Epidermal melanocyte (primary cell): ENCODE results near the gene CEP83.
A peak's percentile ranks its signal among the peaks of the same experiment; 100 is the strongest.

Source experiments
- DNase-seq: peaks from one replicate; pipeline ENCODE4 v3.0.0; 2011; ENCODE audit warnings: low spot score; ENCODE audit not compliant: insufficient read length

CEP83 gene

DNA sequence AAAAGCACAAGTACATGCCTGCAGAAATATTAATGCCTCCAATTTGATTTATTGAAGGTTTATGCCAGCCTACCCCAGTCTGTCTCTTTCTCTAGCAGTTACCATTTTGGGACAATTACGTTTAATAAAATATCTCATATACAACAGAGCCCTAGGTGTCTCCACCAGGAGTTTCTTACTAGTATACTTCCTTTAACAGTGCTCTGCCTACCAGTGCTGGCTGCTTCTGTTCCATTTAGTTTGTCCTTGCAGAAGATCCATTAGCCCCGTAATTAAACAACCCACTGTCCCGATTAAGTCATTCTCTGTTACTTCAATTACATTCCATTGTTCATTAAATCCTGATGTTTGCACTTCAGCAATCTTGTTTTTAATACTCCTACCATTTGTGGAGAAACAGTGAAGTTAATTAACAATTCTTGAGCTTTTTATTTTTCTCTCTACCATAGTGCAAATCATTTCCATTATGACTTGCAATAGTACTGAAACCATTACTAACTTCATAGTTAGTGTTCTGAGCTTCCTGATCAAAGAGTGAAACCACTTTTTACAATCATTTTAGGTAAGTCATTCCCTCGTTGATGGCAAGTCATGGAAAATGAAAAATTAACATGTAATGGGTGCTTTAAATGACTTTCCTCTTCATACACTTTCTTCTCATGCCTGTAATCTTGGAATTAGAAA is 190.2 kb downstream of the CEP83 start:
- DNase-seq, result no peak

DNA sequence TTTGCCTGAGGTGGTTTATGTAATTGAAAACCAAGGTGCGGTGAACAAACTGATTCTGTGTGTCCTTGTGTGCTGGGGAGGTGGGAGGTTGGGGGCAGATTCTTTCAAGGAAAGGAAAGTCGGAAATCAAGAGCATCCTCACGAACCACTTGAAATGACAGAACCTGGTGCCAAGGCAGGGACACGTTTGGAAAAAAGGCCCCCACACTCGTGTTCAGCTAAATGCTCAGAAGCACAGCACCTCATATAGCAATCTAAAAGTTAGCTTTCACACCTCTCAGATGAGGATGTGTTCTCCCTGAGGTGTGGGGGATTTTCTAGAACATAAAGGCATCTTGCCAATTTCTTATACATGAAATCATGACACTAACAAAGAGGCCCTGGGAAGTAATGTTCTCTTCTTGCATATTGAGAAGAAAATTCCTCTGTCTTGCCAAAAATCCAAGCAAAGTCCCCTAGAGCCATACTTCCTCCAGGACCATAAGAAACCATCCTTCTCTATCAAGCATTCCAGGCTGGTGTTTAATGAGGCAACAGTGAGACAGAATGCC is 191.7 kb downstream of the CEP83 start:
- no peak for DNase-seq

DNA sequence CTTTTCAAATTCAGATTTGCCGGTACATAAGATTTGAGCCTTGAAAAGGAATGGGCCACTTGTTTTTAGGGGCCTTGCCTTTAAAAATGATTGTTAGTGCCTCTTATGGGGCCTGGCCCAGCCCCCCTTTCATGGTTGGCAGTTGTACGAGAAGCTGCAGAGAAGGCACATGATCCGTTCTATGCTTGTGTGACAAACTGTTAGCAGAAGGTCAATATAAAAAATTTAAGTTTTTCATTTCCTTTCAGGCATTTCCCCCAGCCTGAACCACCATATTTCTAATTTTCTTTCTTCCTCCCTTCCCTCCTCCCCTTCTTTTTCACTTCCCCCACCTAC is 192.2 kb downstream of the CEP83 start:
- DNase-seq, result peak; percentile 52

- DNase-seq, result peak; percentile 61
Measured at GRCh38 chr12:94266796-94267536, 192.7 kb downstream of the CEP83 start.

DNA sequence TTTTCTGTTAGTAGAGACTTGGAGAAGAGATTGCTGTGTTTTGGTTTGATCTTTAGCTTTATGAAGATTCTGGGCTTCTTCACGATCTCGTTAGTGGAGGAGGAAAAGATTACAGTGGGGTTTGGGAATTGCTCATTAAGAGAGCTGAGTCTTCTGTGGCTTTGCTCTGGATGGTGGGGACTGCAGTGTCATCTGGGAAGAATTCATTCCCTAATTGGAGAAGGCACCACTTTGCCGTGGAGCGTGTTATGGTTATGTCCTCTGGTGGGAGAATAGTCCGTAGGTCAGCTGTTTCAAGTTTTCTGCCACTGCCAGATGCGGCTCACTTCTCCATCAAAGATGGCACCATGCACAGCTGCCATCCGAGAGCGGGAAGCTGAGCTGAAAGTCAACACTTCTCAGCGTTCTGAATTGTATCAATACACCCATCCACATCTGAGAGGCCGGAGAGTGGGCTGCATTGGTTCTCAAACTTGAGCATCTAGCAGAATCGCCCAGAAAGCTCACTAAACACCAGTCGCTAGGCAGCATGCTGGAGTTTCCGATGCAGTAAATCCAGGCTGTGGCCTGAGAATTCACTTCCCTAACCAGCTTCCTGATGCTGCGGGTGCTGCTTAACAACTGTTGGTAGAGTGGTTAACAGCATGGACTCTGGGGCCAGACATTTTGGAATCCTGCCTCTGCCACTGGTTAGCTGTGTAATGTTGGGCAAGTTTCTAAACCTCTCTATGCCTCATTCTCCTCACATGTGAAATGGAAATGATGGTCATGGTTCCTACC is 193.5 kb downstream of the CEP83 start:
- DNase-seq, result no peak

GRCh38 chr12:94265539-94265938 is 194.1 kb downstream of the CEP83 start:
- DNase-seq, result no peak

DNA sequence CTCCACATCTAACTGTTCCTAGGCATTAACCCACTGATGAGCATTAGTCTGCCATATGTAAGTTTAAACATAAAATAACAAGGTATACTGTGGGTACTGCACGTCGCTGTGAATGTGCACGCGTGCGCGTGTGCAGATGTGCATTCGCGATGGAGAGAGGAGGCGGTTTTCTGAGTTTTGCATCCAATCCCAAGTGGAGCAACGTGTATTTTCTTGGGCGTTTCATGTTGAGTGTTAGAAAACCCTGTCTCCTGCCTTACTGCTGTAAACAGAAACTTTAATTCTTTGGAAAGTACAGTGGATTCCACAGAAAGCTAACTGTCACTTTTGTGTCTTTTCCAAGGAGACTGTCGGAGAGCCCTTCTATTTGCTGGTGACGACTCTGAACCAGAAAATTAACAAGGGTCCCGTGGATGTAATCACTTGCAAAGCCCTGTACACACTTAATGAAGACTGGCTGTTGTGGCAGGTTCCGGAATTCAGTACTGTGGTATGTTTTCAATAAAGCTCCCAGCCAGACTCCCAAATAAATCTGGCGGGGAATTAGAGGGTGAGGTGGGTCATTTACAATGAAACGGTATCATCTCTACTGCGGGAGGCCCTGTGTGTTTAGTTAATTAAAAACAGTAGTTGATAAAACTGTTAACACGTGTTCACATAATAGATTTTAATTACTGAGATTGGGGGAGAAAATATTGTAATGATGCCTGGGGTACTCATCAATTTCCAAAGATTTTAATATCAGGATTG is 194.8 kb downstream of the CEP83 start:
- DNase-seq, result no peak

GRCh38 chr12:94263905-94264561 is 195.6 kb downstream of the CEP83 start:
- DNase-seq, result no peak

DNA sequence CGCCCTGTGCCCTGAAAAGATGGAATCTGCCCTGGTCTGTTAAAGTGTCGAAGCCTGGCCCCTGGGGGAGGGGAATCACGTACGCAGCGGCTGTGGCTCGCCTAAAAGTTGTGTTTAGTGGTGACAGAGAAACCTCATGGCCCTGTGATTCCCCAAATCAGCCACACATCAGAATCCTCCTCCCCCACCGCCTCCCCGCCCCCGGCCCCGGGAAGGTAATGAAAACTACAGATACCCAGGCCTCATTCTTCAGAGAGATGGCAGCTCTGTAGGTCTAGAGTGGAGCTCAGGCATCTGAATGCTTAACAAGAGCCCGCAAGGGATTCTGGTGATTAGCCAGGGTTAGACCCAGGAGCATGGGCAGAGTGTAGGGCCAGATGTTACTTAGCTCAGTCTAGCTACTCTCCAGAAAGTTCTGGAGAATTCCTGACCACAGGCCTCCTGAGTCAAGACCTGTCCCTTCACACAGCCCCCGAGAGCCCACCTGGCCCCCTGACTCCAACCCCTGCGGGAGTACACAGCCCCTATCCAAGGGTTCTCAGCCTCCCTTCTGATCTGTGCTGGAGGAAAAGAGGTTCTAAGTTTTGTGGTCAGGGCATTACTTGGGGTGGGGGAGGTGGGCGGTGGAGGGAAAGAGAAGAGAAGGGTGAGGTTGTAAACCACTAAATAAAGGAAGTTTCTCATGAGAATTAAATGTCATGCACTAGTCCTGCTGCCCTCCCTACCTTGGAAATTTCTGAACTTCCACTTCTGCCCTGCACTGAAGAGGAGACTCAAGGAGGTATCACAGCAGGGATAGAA is 196.5 kb downstream of the CEP83 start:
- no peak for DNase-seq

DNA sequence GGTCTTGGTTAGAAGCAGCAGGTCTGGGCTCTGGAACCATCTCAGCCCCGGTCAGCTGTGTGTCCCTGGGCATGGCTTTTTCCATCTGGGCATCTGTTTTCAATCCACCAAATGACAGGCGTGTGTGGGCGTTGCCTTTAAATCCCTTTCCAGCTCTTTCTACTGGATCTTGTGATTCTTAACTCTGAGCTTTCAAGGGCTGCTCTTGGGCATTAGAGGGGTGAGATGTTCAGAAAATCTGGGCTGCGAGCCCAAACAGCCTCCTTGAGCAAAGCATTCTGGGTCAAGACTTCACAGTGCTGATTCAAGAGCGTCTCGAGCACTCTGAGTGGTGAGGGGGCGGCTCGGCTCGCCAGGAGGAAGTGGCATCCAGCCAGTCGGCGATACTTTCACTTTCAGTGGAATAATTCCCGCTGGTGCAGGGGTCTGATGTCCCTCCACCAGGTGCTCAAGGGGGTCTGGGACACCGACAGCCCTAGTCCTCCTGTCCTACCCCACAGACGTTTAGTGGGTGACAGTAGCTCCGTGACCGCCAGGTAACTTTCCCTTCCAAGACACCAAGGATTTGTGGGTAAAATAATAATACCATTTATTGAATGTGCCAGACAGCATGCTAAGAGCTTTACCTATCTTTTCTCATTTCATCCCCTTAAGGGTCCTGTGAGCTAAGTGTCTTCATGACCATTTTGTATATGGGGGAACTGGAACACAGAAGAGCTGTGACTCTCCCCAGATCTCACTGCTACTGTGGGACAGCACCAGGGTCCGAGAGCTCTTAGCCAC is 197.2 kb downstream of the CEP83 start:
- DNase-seq, result peak; percentile 82

GRCh38 chr12:94261786-94262185 is 197.9 kb downstream of the CEP83 start:
- no peak for DNase-seq

- DNase-seq, result no peak
Measured at GRCh38 chr12:94261119-94261518, 198.5 kb downstream of the CEP83 start.

GRCh38 chr12:94260717-94261116 is 198.9 kb downstream of the CEP83 start:
- DNase-seq, result no peak

DNA sequence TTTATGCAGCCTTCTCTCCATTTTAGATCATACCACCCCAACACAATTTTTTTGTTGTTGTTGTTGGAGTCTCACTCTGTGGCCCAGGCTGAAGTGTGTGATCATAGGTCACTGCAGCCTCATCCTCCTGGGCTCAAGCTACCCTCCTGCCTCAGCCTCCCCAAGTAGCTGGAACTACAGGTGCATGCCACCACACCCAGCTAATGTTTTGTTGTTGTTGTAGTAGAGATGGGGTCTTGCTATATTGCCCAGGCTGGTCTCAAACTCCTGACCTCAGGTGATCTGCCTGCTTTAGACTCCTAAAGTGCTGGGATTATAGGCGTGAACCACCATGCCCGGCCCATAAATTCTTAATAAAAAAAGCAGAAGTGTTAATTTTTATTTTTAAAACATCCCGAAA is 199.7 kb downstream of the CEP83 start:
- DNase-seq, result no peak

GRCh38 chr12:94258593-94258992 is 201.1 kb downstream of the CEP83 start:
- no peak for DNase-seq
